ENCODE results near the gene RGP1. TPM values are rescaled to one million over a fixed set of nuclear protein-coding genes. Genes with fewer than 3 reads are reported as not detected.

Gene RGP1
- total RNA-seq, 1 donor from 2014 or later = 34.6 TPM

GRCh38 chr9:35711501-35712428 is 37.3 kb upstream of the RGP1 start:
- DNase-seq (no peak), ATAC-seq (no peak)
- Histone ChIP-seq H3K4me1 (no peaks in the 10 kb centered on the region), H3K36me3 (peaks cover 100% of the 10 kb centered on the region), H3K9me3 (no peaks in the 10 kb centered on the region), H3K27me3 (no peaks in the 10 kb centered on the region), H3K27ac (no peak overlapping the region), H3K4me3 (no peak overlapping the region)
- no peak for TF ChIP-seq CTCF (IDR thresholded peaks at IDR 0.05)
- intact Hi-C loops (cut with DNase I) = no loop called here

GRCh38 chr9:35712762-35713400 is 36.2 kb upstream of the RGP1 start:
- no peaks in the 10 kb centered on the region for H3K9me3 ChIP-seq
- no peaks in the 10 kb centered on the region for H3K4me1 ChIP-seq
- no peaks in the 10 kb centered on the region for H3K27me3 ChIP-seq
- ATAC-seq (no peak), DNase-seq (no peak)
- H3K27ac ChIP-seq = no peak overlapping the region
- H3K36me3 ChIP-seq = peaks cover 100% of the 10 kb centered on the region
- intact Hi-C loops (cut with DNase I) = no loop called here
- H3K4me3 ChIP-seq = no peak overlapping the region
- TF ChIP-seq CTCF (IDR thresholded peaks at IDR 0.05) = no peak

GRCh38 chr9:35713578-35713977 is 35.5 kb upstream of the RGP1 start:
- H3K4me1 ChIP-seq = no peaks in the 10 kb centered on the region
- no peaks in the 10 kb centered on the region for H3K9me3 ChIP-seq
- no peaks in the 10 kb centered on the region for H3K27me3 ChIP-seq
- TF ChIP-seq CTCF (IDR thresholded peaks at IDR 0.05) = no peak
- DNase-seq = no peak
- no peak for ATAC-seq
- H3K4me3 ChIP-seq = no peak overlapping the region
- intact Hi-C loops (cut with DNase I) = no loop called here
- H3K36me3 ChIP-seq = peaks cover 100% of the 10 kb centered on the region
- H3K27ac ChIP-seq = no peak overlapping the region

- H3K4me3 ChIP-seq = no peak overlapping the region
- H3K27me3 ChIP-seq = no peaks in the 10 kb centered on the region
- H3K4me1 ChIP-seq = no peaks in the 10 kb centered on the region
- no peak for TF ChIP-seq CTCF (IDR thresholded peaks at IDR 0.05)
- intact Hi-C loops (cut with DNase I) = no loop called here
- no peak overlapping the region for H3K27ac ChIP-seq
- no peaks in the 10 kb centered on the region for H3K9me3 ChIP-seq
- DNase-seq = no peak
- ATAC-seq = no peak
- peaks cover 100% of the 10 kb centered on the region for H3K36me3 ChIP-seq
Measured at GRCh38 chr9:35714123-35714522, 35.0 kb upstream of the RGP1 start.

- no peaks in the 10 kb centered on the region for H3K4me1 ChIP-seq
- DNase-seq (no peak), ATAC-seq (no peak)
- intact Hi-C loops (cut with DNase I) = no loop called here
- TF ChIP-seq CTCF (IDR thresholded peaks at IDR 0.05) = no peak
- peaks cover 100% of the 10 kb centered on the region for H3K36me3 ChIP-seq
- H3K9me3 ChIP-seq = no peaks in the 10 kb centered on the region
- H3K4me3 ChIP-seq = no peak overlapping the region
- no peak overlapping the region for H3K27ac ChIP-seq
- no peaks in the 10 kb centered on the region for H3K27me3 ChIP-seq
Measured at GRCh38 chr9:35714579-35715252, 34.4 kb upstream of the RGP1 start.
